CD4-positive, alpha-beta T cell treated with Interleukin-12 subunit alpha and Interleukin-12 subunit beta, for 1 hour (primary cell): ENCODE data around the gene PTCD2.
"Not testable (repeated sequence)": the region's sequence is repeated elsewhere in the genome, so short reads cannot be mapped to it uniquely, and the experiment has no call there.

Source experiments
- DNase-seq: peaks from one replicate; pipeline ENCODE4 v3.0.0-alpha.2; 2020

Gene PTCD2

DNA sequence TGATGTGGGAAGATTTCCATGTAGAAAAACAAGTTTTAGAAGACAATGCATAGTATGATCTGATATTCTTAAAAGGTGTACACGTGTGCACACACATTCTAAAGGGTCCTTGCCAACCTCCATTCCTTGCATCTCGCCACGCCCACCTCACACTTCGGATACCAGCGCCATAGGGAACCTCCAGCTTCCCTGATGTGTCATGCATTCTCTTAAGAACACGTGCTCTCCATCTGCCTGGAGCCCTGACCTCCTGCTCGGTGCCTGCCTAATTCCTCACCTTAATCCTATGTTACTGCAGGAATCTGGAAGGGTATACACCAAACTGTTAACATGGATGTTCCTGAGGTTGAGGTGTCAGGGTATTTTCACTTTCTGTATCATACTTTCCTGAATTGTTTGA lies 63.1 kb downstream of the PTCD2 start:
- no peak for DNase-seq

DNA sequence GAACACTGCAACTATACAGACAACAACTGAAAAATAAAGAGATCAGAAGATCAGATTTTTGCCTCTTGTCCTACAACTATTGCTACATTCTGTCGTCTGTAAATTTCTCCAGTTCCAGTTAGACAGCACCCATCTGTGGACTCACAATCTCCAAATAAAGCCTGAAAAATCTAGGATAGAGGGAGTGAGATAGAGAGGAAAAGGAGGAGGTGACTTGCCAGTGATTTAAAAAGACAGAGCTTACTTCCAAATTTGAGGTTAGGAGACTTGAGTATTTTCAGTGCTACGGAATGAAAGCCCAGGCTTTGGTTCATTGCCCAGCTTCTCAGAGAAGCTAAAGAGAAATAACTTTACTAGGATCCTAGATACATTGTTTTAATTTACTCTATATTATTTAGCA lies 63.6 kb downstream of the PTCD2 start:
- DNase-seq: no peak

DNA sequence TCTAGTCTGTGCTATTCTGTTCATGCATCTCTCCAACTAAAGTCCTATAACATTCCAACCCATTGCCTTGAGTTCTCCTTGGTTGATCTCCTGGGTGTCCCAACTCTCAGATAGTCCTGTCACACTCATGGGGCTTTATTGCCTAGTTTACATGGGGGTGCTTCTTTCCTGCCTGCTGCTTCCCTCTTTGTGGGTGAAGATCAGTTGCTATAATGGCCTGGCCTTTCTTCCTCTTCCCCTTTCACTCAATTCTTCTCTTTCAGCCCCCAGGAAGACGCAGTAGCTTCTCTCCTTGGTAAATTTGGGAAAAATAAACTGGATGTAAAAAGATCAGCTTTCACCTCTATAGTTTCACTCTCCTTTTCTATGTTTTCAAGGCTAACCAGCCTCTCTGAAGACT lies 66.5 kb downstream of the PTCD2 start:
- no peak for DNase-seq

DNA sequence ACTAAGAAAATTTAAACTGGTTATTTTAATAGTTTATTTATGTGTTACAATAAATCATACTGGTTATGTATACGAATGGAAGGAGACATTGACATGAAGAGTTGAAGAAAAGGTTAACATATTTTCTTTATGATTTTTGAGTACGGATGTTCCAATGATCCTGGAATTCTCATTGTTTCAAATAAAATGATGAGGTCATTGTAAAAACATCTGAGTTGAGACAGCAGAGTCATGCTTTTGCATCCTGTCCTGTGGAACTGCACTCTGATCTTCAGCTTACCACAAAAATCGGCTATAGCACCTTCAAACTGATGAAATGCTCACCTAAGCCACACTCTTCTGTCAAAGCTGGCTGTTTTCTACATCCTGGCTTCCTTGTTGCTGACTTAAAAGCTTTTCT lies 67.8 kb downstream of the PTCD2 start:
- no peak for DNase-seq

DNA sequence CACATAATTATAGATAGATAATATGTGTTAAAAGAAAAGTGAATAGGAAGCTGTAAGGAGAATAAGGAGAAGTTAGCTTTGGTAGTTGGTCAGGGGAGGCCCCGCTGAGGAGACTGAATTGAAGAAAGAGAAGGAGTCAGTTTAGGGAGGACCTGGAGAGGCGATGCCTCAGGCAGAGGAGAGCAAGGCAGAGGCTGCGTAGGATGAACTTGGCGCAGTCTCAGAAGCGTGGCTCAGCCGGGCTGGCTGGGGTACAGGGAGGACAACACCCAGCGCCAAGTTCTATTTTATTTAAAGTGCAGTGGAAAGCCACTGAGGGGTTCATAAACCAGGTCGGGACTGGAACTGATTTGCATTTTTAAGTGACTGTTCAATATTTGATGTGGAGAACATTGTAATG lies 68.5 kb downstream of the PTCD2 start:
- no peak for DNase-seq

DNA sequence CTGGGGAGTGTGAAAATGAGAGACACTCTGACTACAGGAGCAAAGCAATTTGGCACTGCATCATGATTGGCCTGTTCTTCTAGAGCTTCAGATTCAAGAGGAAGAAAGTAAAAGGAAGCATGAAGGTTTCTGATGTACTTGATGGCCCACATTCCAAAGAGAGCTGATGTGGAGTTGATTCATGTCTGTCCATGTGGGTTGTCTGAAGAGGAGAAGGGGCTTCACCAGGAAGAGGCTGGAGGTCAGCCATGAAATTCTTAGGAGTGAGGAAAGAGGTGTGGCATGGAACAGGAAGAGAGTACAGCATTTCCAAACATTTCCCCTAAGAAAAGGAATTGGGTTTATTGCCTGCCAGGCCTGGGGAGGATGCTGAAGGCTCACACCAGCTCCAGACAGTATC lies 70.7 kb downstream of the PTCD2 start:
- DNase-seq: no peak

DNA sequence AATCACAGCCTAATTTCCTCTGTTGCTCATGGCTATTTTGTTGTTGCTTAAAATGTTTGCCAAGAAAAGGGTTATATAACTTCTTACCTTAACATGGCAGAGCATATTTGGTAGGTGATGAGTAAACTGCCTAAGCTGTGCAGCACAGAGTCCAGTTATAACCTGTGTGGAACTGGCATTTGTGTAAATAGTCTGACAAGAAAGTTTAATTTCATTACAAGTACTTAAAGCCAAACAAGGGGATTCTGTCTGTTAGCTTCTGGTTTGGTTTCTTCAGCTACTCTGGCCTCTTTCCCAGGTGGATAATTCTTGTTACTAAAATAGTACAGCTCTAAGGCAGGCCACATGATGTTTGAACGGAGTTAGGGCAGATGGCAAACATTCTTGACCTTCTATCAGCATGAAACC lies 72.2 kb downstream of the PTCD2 start:
- no peak for DNase-seq

DNA sequence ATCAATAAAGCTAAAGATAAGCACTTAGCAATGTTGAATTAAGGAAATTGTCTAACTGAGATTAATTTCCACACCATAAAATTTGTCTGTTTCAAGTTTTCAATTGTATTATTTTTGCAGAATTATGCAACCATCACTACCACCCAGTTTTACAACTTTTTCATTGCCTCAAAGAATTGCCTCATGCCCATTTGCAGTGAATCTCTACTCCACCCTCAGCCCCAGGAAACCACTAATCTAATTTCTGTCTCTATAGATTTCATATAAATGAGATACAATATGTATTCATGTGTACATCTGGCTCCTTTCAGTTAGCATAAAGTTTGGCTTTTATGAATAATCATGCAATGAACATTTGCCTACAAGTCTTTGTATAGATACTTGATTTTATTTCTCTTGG lies 72.9 kb downstream of the PTCD2 start:
- no peak for DNase-seq

DNA sequence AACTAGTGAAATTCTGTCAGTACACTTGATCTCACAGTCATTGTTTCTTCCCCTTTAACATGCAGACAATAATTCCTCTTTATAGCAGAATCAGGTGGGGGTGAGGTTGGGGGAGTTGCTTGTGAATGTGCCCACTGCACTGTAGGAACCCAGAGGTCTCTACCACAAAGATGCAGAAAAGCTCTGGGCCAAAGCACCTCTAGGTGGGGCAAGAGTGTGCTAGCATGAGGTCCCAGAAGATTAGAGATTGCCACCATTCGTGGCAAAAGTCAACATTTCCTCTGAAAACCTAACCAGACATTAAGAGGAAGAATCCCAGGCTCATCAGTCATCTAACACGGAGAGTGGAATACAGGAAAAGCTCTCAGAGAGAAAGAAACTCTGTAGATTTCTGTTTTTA lies 74.5 kb downstream of the PTCD2 start:
- DNase-seq: no peak

DNA sequence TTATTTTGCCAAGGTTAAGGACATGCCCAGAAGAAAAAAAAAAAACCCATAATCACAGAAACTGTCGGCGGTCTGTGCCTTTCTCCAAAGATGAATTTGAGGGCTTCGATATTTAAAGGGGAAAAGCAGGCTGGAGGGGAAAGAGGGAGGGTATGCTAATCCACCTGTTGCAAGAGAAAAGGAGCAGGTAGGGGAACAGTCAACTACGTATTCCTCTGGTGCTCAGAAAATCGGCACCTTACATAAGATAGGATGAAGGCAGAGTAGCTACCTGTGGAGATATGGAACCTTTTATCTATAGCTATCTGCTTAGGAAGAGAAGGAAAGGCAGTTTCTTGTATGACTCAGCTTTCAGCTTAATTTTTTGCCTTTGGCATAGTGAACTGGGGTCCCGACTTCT lies 77.7 kb downstream of the PTCD2 start:
- DNase-seq: no peak

DNA sequence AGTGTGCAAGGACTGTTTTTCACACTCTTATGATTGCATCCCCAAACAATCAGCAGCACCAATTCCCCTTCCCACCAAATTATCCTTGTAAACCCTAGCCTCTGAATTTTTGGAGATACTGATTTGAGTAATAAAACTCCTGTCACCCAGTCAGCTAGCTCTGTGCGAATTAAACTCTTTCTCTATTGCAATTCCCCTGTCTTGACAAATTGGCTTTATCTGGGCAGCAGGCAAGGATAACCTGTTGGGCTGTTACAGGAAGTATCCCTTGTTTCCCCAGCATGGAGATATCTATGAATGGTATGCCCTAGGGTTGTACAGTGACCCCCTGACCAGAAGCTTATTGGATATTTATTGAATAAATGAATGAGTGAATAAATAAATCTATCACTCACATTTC lies 80.8 kb downstream of the PTCD2 start:
- DNase-seq: no peak

DNA sequence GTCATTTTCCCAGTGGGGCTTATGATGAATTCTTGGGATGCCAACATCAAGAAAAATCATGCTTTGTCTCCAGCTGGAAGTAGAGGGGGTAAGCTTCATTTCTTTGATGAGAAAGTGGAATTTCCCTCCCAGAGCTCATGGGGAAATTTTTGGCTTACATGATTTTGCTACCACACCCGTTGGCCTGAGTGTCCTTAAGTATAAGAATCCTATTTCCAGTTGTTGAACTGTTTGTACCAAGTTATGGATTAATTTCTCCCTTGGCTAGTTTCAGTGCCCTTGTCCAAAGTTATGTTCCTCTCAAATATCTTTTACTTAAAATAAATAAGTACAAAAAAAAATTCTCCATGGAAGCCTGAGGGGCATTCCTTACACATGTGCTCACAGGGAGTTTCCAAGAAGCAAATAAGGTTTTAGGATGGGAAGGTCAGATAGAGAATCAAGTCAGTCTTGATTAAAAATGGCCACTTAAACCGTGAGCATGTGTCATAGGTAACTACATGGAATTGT lies 82.3 kb downstream of the PTCD2 start:
- DNase-seq: no peak

DNA sequence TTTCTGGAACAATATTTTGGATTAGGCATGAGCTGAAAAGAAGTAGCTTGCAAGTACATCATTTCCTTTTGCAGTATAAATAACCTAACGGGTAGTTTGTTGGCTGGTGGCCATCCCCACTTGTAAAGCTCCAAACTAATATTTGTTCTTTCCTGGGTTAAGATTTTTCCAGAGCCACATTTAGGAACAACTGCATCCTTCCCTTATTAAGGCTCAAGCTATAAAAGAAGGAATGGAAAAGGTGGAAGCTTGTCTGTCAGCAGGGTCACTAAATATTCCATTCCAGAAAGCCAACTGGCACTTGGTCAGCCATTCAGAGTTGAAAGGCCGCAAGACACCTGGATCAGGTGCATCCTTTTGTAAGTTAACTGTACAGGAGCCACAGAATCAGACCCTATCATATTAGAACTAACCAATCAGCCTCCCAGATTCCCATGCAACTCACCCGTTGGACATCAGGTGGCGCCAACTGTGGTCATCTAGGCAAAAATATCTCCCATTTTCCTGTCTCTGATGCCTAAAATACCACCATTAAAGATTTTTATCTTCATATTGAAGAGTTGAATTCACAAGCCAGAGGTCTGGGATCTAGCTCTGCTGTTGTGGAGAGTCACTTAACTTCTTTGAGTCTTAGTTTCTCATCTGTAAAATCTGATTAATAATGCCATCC lies 82.9 kb downstream of the PTCD2 start:
- DNase-seq: no peak

DNA sequence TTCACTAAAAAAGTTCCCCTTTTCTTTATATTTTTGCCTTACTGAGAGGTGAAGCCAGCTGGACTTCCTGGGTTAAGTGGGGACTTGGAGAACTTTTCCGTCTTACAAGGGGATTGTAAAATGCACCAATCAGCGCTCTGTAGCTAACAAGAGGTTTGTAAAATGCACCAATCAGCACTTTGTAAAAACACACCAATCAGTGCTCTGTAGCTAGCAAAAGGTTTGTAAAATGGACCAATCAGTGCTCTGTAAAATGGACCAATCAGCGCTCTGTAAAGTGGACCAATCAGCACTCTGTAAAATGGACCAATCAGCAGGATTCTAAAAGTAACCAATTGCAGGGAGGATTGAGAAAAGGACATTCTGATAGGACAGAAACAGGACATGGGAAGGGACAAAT lies 84.6 kb downstream of the PTCD2 start:
- DNase-seq: not testable (repeated sequence)

DNA sequence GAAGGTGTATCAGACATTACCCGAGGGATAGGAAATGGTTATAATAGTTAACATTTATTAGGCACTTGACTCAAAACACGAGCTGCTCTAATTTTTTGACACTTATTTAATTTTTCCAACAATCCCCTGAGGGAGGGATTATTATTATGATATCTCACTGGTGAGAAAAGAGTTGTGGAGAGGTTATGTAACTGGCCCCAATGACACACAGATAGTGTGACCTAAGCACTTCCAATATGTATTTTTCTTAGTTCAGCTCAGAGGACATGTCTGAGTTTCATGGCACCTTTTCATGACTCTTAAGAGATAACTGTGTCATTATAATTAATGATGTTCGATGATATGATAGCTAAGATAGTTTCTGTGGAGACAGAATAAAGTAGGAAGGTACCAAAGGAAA lies 86.9 kb downstream of the PTCD2 start:
- no peak for DNase-seq

DNA sequence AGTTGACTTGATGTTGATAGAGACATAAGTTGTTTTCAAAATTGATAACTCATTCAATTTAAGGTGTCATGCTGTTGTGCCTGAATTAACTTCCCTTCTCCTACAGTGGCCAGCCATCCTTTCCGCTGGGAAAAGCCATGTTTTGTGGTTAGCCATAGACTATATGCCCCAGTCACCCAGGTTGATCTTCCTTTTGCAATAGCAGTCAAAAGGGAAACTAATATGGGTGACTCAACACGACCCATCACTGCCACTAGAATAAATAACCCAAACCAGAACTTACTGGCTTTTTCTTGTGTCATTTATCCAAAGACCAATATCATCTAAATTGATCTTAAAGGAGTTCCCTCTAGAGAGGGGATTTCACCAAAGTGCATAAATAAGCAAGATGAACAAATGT lies 87.4 kb downstream of the PTCD2 start:
- no peak for DNase-seq

DNA sequence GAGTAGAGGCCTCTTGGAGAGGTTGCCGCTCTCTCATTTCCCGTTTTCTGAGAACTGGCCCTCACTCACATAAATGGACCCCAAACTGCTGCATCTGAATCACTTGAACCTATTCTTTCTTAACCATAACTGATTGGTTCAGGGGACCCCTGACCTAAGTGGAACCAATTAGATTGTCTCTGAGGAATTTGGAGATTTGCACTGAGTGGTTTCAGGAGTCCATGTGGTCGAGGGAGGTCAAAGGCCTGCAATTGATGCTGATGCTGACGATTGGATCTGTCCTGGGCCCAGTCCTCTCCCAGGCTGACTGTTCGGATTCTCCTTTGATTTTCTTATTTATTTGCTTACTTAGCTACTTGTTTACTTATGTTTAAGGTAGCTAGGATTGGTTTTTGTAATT lies 88.0 kb downstream of the PTCD2 start:
- DNase-seq: no peak

DNA sequence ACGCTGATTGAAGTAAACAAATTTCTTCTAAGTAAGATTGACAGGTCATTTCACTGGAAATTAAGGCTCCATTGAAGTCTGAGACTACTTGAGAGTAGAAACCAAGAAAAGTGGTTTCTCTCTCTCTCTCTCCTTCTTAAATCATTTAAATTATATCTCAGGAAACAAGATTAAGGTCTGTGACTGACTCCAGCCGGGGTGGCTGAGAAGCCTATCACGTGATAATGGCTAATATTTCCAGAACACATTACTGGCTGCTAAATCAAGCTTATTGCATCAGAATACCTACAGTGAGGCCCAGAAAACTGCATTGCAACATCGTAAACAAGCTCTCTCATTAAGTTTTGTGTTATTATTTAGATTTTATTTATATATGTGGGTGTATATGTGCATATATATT lies 88.4 kb downstream of the PTCD2 start:
- no peak for DNase-seq

DNA sequence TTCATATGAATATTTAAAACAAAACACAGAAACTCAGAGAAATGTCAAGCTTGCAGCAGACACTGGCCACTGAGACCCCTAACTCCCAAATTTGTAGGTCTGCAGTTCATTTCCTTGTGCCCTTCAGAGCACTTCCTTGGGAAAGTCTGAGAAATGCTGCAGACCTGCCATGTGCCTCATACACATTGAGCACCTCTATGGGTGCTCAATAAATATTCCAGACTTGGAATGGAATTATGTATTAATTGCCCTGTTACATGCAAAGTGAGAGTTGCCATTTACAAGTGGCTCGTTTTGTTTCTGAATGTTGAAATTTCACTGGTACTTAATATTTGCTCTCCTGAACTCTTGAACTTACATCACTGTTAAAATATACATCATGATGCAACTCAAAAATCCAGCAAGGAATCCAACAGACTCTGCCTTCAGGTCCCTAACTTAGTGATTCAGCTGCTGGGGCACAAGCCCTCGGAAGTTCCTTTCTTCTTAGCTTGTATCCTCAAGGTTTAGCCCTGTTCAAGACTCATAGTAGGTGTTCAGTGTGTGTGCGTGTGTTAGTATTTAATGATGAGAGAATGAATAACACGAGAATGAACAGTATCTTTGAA lies 90.6 kb downstream of the PTCD2 start:
- no peak for DNase-seq

DNA sequence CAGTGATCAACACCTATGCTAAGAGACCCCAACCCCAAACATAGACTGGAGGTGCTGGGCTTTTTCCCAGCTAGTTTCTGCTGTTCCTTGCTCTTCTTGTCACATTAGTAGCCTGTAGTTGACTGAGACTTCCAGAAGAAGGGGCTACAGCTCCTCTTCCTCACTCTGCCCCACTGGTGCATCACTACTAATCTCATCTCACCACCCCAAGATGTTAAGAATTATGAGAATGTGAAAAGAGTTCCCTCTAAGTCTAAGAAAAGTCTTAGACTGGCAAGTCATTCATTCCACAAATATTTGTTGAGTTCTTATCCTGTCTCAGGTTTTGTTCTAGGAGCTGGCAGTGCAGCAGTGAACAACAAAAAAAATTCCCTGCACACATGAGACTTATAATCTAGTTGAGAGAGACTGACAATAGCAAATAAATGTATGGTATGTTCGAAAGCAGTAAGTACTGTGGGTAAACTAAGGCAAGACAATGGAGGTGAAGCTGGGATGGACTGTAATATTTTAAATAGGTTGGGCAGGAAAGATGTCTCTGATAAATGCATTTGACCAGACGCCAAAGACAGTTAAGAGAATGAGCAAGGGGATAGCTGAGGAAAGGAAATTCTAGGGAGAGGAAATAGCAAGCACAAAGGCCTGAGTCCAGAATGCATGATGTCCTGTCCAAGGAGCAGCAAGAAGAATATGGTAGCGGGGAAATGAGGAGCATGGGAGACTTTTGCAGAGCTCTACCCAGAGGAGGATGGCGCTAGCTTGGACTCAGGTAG lies 92.3 kb downstream of the PTCD2 start:
- no peak for DNase-seq

DNA sequence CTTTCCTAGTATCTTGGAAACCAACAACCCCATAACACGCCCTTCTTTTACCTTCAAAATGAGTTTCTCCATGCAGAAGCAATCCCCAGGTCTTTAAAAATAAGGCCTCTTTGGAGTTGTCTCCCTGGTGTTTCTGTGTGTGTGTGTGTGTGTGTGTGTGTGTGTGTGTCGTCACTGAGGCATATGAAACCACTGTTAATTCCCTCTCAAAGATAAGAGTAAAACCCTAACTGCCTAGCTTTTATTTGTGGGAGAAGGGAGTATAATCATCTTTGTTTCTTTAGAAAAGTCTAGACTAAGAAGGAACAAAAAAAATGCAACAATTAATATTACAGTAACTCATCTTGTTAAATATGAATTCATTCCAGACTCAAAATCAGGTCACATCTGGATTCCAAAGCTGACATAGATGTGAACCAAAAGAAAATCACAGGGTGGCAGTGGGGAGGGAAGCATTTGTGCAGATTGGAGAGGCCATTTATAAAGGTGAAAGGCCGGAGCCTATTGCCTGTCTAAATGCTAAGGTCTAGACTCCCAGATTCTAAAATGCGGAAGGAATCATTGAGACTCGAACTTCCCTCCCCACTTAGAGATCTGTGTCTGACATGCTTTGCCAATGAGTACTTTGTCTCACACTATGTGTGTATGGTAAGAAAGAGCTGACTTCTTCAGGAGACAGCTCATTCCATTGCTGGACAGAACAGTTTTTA lies 95.6 kb downstream of the PTCD2 start:
- no peak for DNase-seq

DNA sequence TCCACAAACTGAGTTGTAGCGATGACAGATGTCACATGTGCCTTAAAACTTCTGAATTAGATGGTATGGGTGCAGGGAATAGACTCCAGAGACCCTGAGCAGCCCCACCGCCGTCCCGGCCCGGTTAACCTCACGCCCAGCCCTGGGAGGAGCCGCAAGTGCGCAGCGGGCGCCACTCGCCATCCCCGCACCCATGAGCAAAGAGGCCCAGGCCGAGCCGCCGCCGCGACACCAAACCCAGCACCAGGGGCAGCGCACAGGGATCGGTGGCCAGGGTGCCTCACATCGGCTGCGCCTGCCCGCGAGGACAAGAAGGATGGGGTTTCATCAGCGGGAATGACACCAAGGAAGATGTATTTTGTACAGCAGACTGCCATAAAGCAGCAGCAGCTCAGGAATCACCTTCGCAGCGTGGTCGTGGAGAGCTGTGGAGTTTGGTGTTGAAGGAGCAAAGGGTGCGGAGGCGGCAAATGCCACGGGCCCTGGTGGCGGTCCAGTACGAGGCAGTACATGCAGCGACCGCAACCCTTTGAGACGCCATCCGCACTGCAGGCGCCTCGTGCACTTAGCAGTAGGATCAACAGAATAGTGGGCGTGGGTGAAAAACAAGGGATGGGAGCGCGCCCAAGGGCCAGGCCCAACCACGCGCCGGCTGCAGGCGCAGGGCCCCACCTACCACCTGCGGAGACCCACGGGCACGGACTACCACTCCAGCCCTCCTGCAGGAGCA lies 97.3 kb downstream of the PTCD2 start:
- DNase-seq: no peak
